ENCODE data around the gene PHYHIPL.
A peak's percentile ranks its signal among the peaks of the same experiment; 100 is the strongest.
"Not testable (repeated sequence)": the region's sequence is repeated elsewhere in the genome, so short reads cannot be mapped to it uniquely, and the experiment has no call there.

PHYHIPL gene

DNA sequence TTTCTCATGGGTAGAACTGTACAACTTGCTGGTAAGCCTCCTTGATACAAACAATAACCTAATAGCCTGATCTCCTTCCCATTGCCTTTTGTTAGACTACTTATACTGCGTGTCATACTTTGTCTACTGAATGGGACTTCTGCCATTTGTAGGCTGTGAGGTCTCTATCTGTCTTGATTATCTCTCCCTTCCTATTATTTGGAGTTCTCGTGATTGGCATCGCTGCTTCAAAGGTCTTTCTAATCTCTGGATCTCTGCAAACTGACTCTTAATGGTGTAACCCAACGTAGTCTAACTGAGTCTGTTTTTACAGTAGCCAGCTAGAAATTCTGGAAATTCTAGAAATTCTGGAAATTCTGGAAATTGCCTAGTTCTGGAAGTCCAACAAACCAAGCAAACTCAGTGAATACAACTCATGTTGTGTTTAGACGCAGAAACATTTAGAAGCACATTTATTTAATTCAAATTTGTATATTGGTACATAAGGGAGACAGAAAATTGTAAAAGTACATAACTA is 29.8 kb downstream of the PHYHIPL start:
- DNase-seq, result no peak

DNA sequence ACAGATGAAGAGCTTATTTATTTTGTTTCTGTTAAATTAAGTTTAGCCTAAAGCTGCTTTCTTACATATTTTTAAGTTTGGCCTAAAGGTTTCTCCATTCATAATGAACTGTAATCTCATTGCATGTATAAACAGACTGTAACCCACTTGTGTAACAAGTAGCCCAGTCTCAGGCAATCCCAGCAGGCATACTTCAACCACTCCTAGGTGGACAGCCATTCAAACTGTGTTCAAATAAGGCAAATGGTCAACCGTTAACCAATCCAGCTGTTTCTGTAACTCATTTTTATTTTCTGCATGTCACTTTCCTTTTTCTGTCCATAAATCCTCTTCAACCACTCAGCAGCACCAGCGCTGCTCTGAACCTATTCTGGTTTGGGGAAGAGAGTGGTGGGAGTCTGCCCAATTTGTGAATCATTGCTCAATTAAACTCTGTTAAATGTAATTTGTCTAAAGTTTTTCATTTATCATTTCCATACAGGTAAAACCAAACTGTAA is 35.9 kb downstream of the PHYHIPL start:
- DNase-seq, result no peak

DNA sequence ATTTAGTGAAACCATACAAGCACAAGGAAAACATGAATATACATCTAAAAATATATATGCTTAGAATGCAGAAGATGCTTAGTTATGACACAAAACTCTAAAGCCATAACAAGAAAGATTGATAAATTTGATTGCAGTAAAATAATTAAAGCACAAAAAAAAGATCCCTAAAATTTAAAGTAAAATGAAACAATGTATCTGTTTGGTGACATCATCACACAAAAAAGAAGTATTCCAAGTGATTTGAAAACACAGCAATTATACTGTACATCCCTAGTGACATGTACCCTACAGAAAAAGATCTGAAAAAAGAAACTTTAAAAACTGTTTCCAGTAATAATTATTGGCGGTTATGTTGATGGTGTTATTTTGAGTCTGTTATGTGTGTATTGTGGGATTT is 37.7 kb downstream of the PHYHIPL start:
- DNase-seq, result no peak

GRCh38 chr10:59216178-59216869 is 39.9 kb downstream of the PHYHIPL start:
- no peak for DNase-seq

DNA sequence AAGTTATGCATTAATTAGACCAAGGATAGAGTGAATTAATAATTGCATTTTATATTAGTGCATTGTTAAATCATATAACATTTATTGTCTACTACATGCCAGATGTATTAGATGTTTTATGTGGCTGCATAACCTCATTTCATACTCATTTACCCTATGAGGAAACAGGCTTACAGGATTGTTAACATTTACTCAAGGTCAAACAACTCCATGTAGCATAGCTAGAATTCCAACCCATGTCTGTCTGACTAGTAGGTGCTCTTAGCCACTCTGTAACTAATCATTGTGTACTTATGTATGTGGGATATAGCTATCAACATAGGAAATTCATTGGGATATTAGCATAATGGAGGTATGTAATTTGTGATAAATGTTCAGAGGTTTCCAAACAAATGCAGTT is 46.3 kb downstream of the PHYHIPL start:
- no peak for DNase-seq

- not testable (repeated sequence) for DNase-seq
Measured at GRCh38 chr10:59223597-59223996, 47.2 kb downstream of the PHYHIPL start.

DNA sequence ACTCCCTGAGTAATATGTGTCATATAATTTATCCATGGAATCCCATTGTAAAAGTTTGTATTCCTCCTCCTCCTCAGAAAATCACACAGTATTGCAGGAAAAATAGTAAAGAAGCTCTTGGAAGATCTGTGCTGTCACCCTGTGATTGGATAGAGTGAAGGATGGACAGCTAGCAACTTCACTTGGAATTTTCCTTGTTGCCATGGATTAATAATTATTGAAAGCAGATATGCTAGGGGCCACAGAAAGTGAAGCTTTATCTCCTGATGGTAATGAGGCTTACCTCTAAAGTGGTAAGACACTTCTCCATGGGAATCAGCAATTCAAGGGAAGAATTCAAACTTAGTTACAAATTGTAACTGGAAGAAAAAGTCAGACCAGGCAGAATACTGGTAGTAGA is 48.8 kb downstream of the PHYHIPL start:
- DNase-seq, result no peak

GRCh38 chr10:59227136-59227673 is 50.8 kb downstream of the PHYHIPL start:
- no peak for DNase-seq

DNA sequence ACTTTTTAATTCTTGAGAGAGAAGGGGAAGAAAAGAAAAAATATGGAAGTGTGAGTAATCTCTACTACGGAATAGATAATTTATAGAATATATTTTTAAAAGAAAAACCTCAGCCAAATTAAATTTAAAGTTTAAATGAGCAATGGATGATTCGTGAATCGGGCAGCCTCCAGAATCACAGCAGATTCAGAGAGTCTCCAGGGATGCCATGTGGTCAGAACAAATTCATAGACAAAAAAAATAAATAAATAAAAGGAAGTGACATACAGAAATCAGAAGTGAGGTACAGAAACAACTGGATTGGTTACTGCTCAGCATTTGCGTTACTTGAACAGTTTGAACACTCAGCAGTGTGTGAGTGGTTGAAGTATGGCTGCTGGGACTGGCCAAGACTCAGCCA is 53.0 kb downstream of the PHYHIPL start:
- no peak for DNase-seq

DNA sequence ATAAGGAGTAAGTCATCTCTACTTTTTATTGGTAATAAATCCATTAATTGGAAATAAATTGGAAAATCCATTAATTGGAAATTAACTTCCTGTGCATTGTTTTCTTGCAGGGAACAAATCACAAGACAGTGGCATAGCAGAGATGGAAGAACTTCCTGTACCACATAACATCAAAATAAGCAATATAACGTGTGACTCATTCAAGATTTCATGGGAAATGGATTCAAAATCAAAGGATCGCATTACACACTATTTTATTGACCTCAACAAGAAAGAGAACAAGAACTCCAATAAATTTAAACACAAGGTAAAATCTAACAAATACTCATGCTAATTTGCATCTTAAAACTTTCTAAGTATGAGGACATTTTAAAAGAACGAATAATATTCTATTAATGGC is 57.8 kb downstream of the PHYHIPL start:
- no peak for DNase-seq

- DNase-seq, result no peak
Measured at GRCh38 chr10:59234816-59235429, 58.5 kb downstream of the PHYHIPL start.

DNA sequence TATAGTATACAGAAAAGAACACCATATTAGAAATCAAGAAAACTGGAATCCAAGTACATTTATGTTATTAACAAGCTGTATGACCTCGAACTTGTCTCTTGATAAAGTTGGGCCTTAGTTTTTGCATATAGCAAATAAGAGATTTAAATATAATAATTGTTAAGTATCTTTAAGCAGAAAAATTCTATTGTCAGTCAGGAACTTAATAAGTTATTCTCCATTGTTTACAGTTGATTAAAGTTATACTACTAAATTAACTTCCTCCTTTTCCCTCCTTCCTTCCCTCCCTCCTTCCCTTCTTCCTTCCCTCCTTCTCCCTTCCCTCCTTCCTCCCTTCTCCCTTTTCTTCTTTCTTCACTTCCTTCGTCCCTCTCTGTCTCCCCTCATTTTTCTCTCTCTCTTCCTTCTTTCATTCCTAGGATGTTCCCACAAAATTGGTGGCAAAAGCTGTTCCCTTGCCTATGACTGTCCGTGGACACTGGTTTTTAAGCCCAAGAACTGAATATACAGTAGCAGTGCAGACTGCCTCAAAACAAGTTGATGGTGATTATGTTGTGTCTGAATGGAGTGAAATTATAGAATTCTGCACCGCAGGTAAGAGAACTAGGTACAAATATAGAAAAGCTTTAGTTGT is 59.7 kb downstream of the PHYHIPL start:
- DNase-seq, result no peak

DNA sequence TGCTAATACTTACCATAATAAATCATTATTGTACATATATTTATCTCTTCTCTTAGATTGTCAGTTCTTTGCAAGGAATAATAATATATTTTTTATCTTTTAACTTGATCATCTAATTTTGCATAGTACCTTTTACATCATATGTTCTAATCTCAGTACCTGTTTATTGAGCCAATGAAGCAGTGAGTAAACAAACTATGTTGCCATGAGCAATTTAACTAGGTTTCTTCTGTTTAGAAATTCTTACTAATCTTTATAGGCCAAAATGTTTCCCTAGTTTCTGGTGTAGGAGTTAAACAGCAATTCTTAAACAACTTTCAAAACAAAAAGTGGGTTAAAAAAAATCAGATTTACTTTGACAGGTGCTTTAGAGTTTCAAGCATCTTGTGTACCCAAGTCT is 61.3 kb downstream of the PHYHIPL start:
- DNase-seq, result no peak

DNA sequence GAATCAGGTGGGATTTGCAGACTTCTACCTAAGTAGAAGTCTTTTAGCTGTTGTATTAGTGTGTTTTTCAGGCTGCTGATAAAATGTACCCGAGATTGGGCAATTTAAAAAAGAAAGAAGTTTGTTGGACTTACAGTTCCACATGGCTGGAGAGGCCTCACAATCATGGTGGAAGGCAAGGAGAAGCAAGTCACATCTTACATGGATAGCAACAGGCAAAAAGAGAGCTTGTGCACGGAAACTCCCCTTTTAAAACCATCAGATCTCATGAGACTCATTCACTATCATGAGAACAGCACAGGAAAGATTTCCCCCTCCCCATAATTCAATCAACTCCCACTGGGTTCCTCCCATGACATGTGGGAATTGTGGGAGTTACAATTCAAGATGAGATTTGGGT is 62.7 kb downstream of the PHYHIPL start:
- not testable (repeated sequence) for DNase-seq

DNA sequence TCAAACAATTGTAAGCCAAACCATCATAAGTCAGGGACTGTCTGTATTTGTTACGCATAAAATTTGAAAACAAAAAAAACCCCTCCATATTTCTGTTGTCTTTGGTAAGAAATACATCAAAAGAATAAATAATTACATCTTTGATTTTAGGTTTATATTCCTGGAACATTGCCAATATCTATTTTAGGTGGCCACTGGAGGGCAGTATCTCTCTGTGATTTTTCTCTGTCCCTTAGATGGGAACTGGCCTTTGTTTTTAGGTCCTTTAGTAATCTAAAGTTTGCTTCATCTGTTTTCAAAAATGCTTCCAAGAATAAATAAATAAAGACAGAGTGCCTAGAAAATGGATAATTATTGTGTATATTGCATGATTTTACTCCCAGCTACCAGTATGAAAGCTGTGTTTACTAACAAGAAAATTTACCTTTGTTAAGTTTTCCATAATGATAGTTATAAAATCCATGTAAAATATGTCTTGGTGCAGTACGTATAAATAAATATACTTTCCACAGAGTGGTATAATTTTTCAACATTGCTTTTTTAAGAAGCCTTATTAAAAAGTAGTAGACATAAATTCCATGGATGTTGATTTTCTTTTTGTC is 64.2 kb downstream of the PHYHIPL start:
- DNase-seq, result peak in 1 of 2 experiments; percentile 2

- DNase-seq, result no peak
Measured at GRCh38 chr10:59242057-59242456, 65.6 kb downstream of the PHYHIPL start.

DNA sequence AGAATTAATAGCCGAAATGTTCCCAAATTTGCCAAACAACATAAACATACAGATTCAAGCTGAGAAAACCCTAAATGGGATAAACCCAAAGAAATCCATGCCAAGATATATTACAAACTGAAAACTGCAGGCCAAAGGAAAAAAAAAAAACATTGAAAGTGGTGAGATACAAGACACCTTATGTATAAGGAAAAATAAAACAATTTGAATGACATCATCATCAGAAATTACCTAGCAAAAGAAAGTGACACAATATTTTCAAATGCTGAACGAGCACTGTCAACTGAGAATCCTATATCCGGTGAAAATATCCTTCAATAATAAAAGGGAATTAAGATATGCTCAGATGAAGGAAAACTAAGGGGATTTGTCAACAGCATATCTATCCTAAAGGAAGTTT is 66.5 kb downstream of the PHYHIPL start:
- DNase-seq, result no peak

GRCh38 chr10:59243611-59244195 is 67.3 kb downstream of the PHYHIPL start:
- no peak for DNase-seq

DNA sequence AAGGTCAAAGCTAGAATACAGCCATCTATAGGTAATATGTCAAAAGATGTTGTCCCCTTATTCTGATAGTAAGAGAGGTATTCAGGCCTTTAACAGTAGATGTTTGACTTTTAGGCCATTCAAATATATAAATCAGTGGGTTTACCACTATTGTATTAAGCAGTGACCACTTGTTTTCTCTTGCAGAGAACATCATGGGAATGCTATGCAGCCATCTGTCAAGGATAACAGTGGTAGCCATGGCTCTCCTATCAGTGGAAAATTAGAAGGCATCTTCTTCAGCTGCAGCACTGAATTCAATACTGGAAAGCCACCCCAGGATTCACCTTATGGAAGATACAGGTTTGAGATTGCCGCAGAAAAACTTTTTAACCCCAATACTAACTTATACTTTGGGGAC is 68.4 kb downstream of the PHYHIPL start:
- DNase-seq, result no peak

GRCh38 chr10:59245686-59246085 is 69.2 kb downstream of the PHYHIPL start:
- DNase-seq, result no peak

GRCh38 chr10:59252491-59252890 is 76.0 kb downstream of the PHYHIPL start:
- DNase-seq, result no peak

GRCh38 chr10:59255463-59255862 is 79.0 kb downstream of the PHYHIPL start:
- DNase-seq, result no peak

- no peak for DNase-seq
Measured at GRCh38 chr10:59257224-59257623, 80.8 kb downstream of the PHYHIPL start.

Data from SHP77 (cell line).